ENCODE data around the gene STRIP1.

DNA sequence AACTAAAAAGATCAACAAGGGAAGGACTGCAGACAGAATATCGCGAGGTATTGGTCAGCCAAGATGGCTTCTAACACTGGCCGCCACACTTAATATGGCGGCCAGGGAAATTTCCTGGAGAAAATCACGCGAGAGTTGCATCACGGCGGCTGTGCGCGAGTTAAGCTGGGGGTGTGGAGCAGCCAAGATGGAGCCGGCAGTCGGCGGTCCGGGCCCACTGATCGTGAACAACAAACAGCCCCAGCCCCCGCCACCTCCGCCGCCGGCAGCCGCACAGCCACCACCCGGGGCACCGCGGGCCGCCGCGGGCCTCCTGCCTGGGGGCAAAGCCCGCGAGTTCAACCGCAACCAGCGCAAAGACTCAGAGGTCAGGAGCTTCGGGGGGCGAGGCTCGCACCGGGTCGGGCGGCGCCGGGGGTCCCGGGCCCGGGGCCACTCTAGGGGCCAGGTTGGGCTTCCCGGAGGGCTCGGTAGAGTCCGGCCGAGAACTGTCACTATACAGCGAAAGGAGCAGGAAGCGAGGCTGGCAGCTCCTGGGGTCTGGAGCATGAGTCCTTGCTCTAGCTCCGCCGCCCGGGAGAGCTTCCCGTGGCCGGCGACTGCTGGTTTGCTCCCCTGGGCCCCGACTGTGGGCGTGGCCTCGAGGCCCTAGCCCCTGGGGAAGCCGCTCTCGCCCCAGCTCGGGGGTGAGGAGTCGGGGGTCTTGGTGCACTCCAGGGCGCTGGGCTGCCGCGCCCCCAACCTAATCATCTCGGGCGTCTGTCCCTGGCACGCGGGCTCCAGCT is at the start of gene STRIP1:
- TF ChIP-seq HDAC2 (IDR thresholded peaks at IDR 0.05; ENCODE audit: borderline replicate concordance in 1 of 2, low read depth in 2 of 2, low read length in 2 of 2) (no peak), CREB1 (IDR thresholded peaks at IDR 0.05) (no peak; the same call in 1 of the 2 replicates), CHD2 (IDR thresholded peaks at IDR 0.05; ENCODE audit: low read length) (peak; percentile 99), GABPA (IDR thresholded peaks at IDR 0.05; ENCODE audit: borderline replicate concordance, insufficient read depth, low read length) (no peak), RAD21 (IDR thresholded peaks at IDR 0.05 in 1 of 2, conservative IDR thresholded peaks at IDR 0.05 in 1 of 2; ENCODE audit: low read depth in 2 of 2, low read length in 2 of 2) (no peak), TCF12 (IDR thresholded peaks at IDR 0.05; ENCODE audit: low read depth, low read length) (no peak)
- TF ChIP-seq, protein P1, sequence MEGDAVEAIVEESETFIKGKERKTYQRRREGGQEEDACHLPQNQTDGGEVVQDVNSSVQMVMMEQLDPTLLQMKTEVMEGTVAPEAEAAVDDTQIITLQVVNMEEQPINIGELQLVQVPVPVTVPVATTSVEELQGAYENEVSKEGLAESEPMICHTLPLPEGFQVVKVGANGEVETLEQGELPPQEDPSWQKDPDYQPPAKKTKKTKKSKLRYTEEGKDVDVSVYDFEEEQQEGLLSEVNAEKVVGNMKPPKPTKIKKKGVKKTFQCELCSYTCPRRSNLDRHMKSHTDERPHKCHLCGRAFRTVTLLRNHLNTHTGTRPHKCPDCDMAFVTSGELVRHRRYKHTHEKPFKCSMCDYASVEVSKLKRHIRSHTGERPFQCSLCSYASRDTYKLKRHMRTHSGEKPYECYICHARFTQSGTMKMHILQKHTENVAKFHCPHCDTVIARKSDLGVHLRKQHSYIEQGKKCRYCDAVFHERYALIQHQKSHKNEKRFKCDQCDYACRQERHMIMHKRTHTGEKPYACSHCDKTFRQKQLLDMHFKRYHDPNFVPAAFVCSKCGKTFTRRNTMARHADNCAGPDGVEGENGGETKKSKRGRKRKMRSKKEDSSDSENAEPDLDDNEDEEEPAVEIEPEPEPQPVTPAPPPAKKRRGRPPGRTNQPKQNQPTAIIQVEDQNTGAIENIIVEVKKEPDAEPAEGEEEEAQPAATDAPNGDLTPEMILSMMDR (IDR thresholded peaks at IDR 0.05; ENCODE audit: control extremely low read depth in 1 of 3, insufficient read depth in 1 of 3, low read depth in 1 of 3, low read length in 3 of 3) = no peak
- TF ChIP-seq, protein P2, sequence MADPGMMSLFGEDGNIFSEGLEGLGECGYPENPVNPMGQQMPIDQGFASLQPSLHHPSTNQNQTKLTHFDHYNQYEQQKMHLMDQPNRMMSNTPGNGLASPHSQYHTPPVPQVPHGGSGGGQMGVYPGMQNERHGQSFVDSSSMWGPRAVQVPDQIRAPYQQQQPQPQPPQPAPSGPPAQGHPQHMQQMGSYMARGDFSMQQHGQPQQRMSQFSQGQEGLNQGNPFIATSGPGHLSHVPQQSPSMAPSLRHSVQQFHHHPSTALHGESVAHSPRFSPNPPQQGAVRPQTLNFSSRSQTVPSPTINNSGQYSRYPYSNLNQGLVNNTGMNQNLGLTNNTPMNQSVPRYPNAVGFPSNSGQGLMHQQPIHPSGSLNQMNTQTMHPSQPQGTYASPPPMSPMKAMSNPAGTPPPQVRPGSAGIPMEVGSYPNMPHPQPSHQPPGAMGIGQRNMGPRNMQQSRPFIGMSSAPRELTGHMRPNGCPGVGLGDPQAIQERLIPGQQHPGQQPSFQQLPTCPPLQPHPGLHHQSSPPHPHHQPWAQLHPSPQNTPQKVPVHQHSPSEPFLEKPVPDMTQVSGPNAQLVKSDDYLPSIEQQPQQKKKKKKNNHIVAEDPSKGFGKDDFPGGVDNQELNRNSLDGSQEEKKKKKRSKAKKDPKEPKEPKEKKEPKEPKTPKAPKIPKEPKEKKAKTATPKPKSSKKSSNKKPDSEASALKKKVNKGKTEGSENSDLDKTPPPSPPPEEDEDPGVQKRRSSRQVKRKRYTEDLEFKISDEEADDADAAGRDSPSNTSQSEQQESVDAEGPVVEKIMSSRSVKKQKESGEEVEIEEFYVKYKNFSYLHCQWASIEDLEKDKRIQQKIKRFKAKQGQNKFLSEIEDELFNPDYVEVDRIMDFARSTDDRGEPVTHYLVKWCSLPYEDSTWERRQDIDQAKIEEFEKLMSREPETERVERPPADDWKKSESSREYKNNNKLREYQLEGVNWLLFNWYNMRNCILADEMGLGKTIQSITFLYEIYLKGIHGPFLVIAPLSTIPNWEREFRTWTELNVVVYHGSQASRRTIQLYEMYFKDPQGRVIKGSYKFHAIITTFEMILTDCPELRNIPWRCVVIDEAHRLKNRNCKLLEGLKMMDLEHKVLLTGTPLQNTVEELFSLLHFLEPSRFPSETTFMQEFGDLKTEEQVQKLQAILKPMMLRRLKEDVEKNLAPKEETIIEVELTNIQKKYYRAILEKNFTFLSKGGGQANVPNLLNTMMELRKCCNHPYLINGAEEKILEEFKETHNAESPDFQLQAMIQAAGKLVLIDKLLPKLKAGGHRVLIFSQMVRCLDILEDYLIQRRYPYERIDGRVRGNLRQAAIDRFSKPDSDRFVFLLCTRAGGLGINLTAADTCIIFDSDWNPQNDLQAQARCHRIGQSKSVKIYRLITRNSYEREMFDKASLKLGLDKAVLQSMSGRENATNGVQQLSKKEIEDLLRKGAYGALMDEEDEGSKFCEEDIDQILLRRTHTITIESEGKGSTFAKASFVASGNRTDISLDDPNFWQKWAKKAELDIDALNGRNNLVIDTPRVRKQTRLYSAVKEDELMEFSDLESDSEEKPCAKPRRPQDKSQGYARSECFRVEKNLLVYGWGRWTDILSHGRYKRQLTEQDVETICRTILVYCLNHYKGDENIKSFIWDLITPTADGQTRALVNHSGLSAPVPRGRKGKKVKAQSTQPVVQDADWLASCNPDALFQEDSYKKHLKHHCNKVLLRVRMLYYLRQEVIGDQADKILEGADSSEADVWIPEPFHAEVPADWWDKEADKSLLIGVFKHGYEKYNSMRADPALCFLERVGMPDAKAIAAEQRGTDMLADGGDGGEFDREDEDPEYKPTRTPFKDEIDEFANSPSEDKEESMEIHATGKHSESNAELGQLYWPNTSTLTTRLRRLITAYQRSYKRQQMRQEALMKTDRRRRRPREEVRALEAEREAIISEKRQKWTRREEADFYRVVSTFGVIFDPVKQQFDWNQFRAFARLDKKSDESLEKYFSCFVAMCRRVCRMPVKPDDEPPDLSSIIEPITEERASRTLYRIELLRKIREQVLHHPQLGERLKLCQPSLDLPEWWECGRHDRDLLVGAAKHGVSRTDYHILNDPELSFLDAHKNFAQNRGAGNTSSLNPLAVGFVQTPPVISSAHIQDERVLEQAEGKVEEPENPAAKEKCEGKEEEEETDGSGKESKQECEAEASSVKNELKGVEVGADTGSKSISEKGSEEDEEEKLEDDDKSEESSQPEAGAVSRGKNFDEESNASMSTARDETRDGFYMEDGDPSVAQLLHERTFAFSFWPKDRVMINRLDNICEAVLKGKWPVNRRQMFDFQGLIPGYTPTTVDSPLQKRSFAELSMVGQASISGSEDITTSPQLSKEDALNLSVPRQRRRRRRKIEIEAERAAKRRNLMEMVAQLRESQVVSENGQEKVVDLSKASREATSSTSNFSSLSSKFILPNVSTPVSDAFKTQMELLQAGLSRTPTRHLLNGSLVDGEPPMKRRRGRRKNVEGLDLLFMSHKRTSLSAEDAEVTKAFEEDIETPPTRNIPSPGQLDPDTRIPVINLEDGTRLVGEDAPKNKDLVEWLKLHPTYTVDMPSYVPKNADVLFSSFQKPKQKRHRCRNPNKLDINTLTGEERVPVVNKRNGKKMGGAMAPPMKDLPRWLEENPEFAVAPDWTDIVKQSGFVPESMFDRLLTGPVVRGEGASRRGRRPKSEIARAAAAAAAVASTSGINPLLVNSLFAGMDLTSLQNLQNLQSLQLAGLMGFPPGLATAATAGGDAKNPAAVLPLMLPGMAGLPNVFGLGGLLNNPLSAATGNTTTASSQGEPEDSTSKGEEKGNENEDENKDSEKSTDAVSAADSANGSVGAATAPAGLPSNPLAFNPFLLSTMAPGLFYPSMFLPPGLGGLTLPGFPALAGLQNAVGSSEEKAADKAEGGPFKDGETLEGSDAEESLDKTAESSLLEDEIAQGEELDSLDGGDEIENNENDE (IDR thresholded peaks at IDR 0.05; ENCODE audit: insufficient replicate concordance, low read length) = no peak
